B cell (primary cell): ENCODE data around the gene C19orf44. TPM values are rescaled to one million over a fixed set of nuclear protein-coding genes. Genes with fewer than 3 reads are reported as not detected.

ENCODE experiments used
- ATAC-seq: fragments of 200-7000 bp; cut with Tn5 transposase; one replicate; pipeline ENCODE4 v1.10.0; 2021; ENCODE audit warnings: low read depth, mild to moderate bottlenecking, moderate number of reproducible peaks, moderate library complexity
- CTCF ChIA-PET: fragments of 350-600 bp; sonication (Branson Sonifier 250); formaldehyde crosslinking; loops from one replicate; lab custom pipeline; 2021; ENCODE audit warnings: antibody characterized with exemption, inconsistent platforms; lab: Charles Lee
- POLR2A ChIA-PET: fragments of 350-600 bp; sonication (Branson Sonifier 250); formaldehyde crosslinking; loops from one replicate; lab custom pipeline; 2021; ENCODE audit warnings: antibody characterized with exemption; lab: Charles Lee
- DNase-seq: peaks from one replicate; pipeline ENCODE4 v3.0.0; 2013
- H2AFZ ChIP-seq: 2 replicates; pipeline ENCODE4 v1.6.1; 2012; ENCODE audit warnings: mild to moderate bottlenecking, low read depth, low read length; ENCODE audit not compliant: insufficient read depth, poor library complexity, severe bottlenecking
- H3K27ac ChIP-seq, 2 donors: 1 replicate in 1 of 2; 2 replicates in 1 of 2; pipeline ENCODE4 v1.5.1; 2012 to 2013; ENCODE audit warnings: low read length in 2 of 2, mild to moderate bottlenecking in 2 of 2, moderate library complexity in 1 of 2
- H3K27me3 ChIP-seq, 4 experiments: fragments of 200-600 bp in 1 of 4; sonication (generic) in 1 of 4; replicated peaks in 1 of 4; 1 replicate in 2 of 4; 2 replicates in 2 of 4; pipeline versions ENCODE4 v1.6.1 to v1.7.0; 2013 to 2016; ENCODE audit warnings: low read length in 3 of 4, mild to moderate bottlenecking in 2 of 4, mixed read lengths in 1 of 4, moderate library complexity in 1 of 4; ENCODE audit not compliant: insufficient read depth in 4 of 4, control insufficient read depth in 3 of 4; ENCODE audit errors: control extremely low read depth in 1 of 4
- H3K36me3 ChIP-seq, 2 experiments: replicated peaks in 1 of 2; 1 replicate in 1 of 2; 2 replicates in 1 of 2; pipeline versions ENCODE4 v1.6.1 to v1.7.1; 2013; ENCODE audit warnings: low read length in 1 of 2; ENCODE audit not compliant: insufficient read depth in 2 of 2, control insufficient read depth in 1 of 2; ENCODE audit errors: control extremely low read depth in 1 of 2, extremely low read depth in 1 of 2
- H3K4me1 ChIP-seq, 2 donors: fragments of 200-600 bp in 1 of 2; sonication (generic) in 1 of 2; 1 replicate in 1 of 2; 2 replicates in 1 of 2; pipeline versions ENCODE4 v1.5.1 to v1.6.1; 2013 to 2017; ENCODE audit warnings: low read length in 2 of 2; ENCODE audit not compliant: control insufficient read depth in 2 of 2, insufficient read depth in 2 of 2
- H3K4me2 ChIP-seq: replicated peaks from 2 replicates; pipeline ENCODE3; 2012; ENCODE audit warnings: mild to moderate bottlenecking, low read depth, low read length; ENCODE audit not compliant: poor library complexity, severe bottlenecking
- H3K4me3 ChIP-seq, 5 experiments: fragments of 200-600 bp in 1 of 5; sonication (generic) in 1 of 5; 1 replicate in 3 of 5; 2 replicates in 2 of 5; pipeline versions ENCODE4 v1.5.1 to v1.7.0; 2011 to 2016; ENCODE audit warnings: low read length in 4 of 5, mild to moderate bottlenecking in 4 of 5, low read depth in 2 of 5, control low read depth in 1 of 5, moderate library complexity in 1 of 5; ENCODE audit not compliant: insufficient read depth in 1 of 5; ENCODE audit errors: control extremely low read depth in 1 of 5, extremely low read depth in 1 of 5
- H3K79me2 ChIP-seq: fragments of 200-600 bp; sonication (generic); one replicate; pipeline ENCODE4 v1.6.0; 2016; ENCODE audit warnings: low read length; ENCODE audit not compliant: control insufficient read depth, insufficient read depth
- H3K9ac ChIP-seq: fragments of 200-600 bp; sonication (generic); 2 replicates; pipeline ENCODE4 v1.6.1; 2017; ENCODE audit warnings: mild to moderate bottlenecking, low read length, moderate library complexity
- H3K9me3 ChIP-seq, 3 donors: one replicate each; pipeline versions ENCODE4 v1.6.1 to v1.7.1; 2013; ENCODE audit warnings: low read length in 2 of 3; ENCODE audit not compliant: control insufficient read depth in 2 of 3, insufficient read depth in 1 of 3; ENCODE audit errors: control extremely low read depth in 1 of 3
- H4K20me1 ChIP-seq: 2 replicates; pipeline ENCODE4 v1.6.0; 2012; ENCODE audit warnings: mild to moderate bottlenecking, low read length; ENCODE audit not compliant: insufficient read depth, control insufficient read depth, poor library complexity, severe bottlenecking
- H3K27ac Mint-ChIP-seq: one replicate; pipeline ENCODE4 v1.8.0; 2021; ENCODE audit warnings: mixed read lengths
- H3K27me3 Mint-ChIP-seq: one replicate; pipeline ENCODE4 v1.8.0; 2021; ENCODE audit warnings: mixed read lengths
- H3K4me1 Mint-ChIP-seq: one replicate; pipeline ENCODE4 v1.8.0; 2021; ENCODE audit warnings: mixed read lengths
- H3K4me3 Mint-ChIP-seq: one replicate; pipeline ENCODE4 v1.8.0; 2021; ENCODE audit warnings: mixed read lengths
- H3K9me3 Mint-ChIP-seq: one replicate; pipeline ENCODE4 v1.8.0; 2022; ENCODE audit warnings: mixed read lengths; ENCODE audit not compliant: insufficient read depth
- EZH2 ChIP-seq: IDR thresholded peaks from 2 replicates; pipeline ENCODE4 v1.6.1; 2012; ENCODE audit warnings: borderline replicate concordance, low read depth, mild to moderate bottlenecking, moderate library complexity, low read length; ENCODE audit not compliant: insufficient read depth, poor library complexity, severe bottlenecking
- WGBS: methylation state at CpG from one replicate; pipeline ENCODE4 v1.1.5; 2013; ENCODE audit warnings: missing lambda C conversion rate; ENCODE audit not compliant: insufficient coverage; 5-methylcytosine and 5-hydroxymethylcytosine counted together
- intact Hi-C: fragments of 100-400 bp; cut with micrococcal nuclease; formaldehyde crosslinking; loops from one replicate; pipeline ENCODE4 v1.10.0; 2022
- polyA plus RNA-seq: library from polyadenylated mRNA; depleted of rRNA; stranded (reverse); fragments of >200 nt; gene quantifications from 2 replicates; pipeline ENCODE4 v1.2.3, GENCODE V29; 2012
- total RNA-seq, 2 donors: library from RNA; stranded (reverse); fragments of 120-200 nt in 1 of 2; gene quantifications; 1 replicate in 1 of 2; 2 replicates in 1 of 2; pipeline versions ENCODE4 v1.2.3 to v1.2.4, GENCODE V29; 2013 to 2022
- TF ChIP-seq, protein P1 (sequence below): fragments of 200-600 bp; IDR thresholded peaks from one replicate; pipeline ENCODE4 v1.8.0; 2022; ENCODE audit warnings: antibody characterized with exemption, mild to moderate bottlenecking

The C19orf44 gene
- total and polyA plus RNA-seq, 2 donors (not counting 1 experiment from before 2014, with no cell fraction given): 4.9 to 8.4 TPM

DNA sequence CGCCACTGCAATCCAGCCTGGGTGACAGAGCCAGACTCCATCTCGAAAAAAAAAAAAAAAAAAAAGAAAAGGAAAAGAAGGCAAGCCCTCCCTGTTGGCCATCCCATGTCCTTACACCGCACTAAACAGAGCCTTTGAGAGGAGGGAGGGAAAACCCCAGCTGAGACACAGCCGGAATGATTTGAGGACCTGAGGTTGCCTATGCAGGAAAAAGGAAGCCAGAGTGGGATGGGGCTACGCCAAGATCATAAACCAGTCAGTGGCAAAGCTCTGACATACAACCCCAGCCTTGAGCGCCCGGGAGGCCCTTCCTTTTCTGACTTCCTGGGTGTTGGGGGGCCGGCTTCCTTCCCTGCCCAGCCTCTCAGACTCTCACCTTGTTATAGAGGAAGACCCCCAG lies 58.6 kb downstream of the C19orf44 start:
- Histone ChIP-seq H3K4me1 (no peaks in the 10 kb centered on the region), H3K4me2 (no peak overlapping the region), H3K9ac (no peak overlapping the region), H2AFZ (no peak overlapping the region), H3K27ac (no peak overlapping the region), H3K27me3 (no peaks in the 10 kb centered on the region), H3K36me3 (peaks cover 5 to 34% of the 10 kb centered on the region in 2 experiments), H4K20me1 (no peaks in the 10 kb centered on the region), H3K9me3 (no peaks in the 10 kb centered on the region), H3K79me2 (peaks cover 19% of the 10 kb centered on the region), H3K4me3 (no peak overlapping the region)
- no peak for DNase-seq
- no peak overlapping the region for H3K27ac Mint-ChIP-seq
- no peak overlapping the region for H3K4me3 Mint-ChIP-seq
- POLR2A ChIA-PET: no interaction called here
- intact Hi-C loops: no loop called here
- 43% methylated on average over 4 of the region's 8 CpGs for WGBS
- H3K9me3 Mint-ChIP-seq: no peaks in the 10 kb centered on the region
- H3K27me3 Mint-ChIP-seq: no peaks in the 10 kb centered on the region
- H3K4me1 Mint-ChIP-seq: no peaks in the 10 kb centered on the region
- CTCF ChIA-PET: no interaction called here
- TF ChIP-seq, protein P1, sequence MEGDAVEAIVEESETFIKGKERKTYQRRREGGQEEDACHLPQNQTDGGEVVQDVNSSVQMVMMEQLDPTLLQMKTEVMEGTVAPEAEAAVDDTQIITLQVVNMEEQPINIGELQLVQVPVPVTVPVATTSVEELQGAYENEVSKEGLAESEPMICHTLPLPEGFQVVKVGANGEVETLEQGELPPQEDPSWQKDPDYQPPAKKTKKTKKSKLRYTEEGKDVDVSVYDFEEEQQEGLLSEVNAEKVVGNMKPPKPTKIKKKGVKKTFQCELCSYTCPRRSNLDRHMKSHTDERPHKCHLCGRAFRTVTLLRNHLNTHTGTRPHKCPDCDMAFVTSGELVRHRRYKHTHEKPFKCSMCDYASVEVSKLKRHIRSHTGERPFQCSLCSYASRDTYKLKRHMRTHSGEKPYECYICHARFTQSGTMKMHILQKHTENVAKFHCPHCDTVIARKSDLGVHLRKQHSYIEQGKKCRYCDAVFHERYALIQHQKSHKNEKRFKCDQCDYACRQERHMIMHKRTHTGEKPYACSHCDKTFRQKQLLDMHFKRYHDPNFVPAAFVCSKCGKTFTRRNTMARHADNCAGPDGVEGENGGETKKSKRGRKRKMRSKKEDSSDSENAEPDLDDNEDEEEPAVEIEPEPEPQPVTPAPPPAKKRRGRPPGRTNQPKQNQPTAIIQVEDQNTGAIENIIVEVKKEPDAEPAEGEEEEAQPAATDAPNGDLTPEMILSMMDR: no peak
- no peak for TF ChIP-seq EZH2
- ATAC-seq: no peak

GRCh38 chr19:16559780-16560276 lies 63.6 kb downstream of the C19orf44 start:
- H3K36me3 ChIP-seq: peaks cover 22 to 30% of the 10 kb centered on the region in 2 experiments
- H3K9ac ChIP-seq: no peak overlapping the region
- no peaks in the 10 kb centered on the region for H3K9me3 ChIP-seq
- H2AFZ ChIP-seq: no peak overlapping the region
- 97% methylated on average over 10 of the region's 10 CpGs for whole genome bisulfite sequencing
- CTCF ChIA-PET: interaction anchor here (0.6 kb wide), 1 partner anchor 29 kb away, joined by 3 read pairs; no protein-coding TSS in a partner anchor
- no peaks in the 10 kb centered on the region for H3K4me1 Mint-ChIP-seq
- H3K79me2 ChIP-seq: peaks cover 21% of the 10 kb centered on the region
- H3K9me3 Mint-ChIP-seq: no peaks in the 10 kb centered on the region
- intact Hi-C loops: no loop called here
- no peak for ATAC-seq
- no peak overlapping the region for H3K27ac ChIP-seq
- H3K4me2 ChIP-seq: no peak overlapping the region
- H3K4me1 ChIP-seq: no peaks in the 10 kb centered on the region
- H3K27me3 ChIP-seq: no peaks in the 10 kb centered on the region
- no peak for TF ChIP-seq EZH2
- TF ChIP-seq, protein P1: no peak
- POLR2A ChIA-PET: interaction anchor here (0.6 kb wide), 1 partner anchor 8 kb away, joined by 5 read pairs; no protein-coding TSS in a partner anchor
- H4K20me1 ChIP-seq: no peaks in the 10 kb centered on the region
- DNase-seq: no peak
- no peak overlapping the region for H3K4me3 Mint-ChIP-seq
- H3K27me3 Mint-ChIP-seq: no peaks in the 10 kb centered on the region
- H3K4me3 ChIP-seq: no peak overlapping the region
- no peak overlapping the region for H3K27ac Mint-ChIP-seq
